Adrenal gland (tissue), 5 donors: ENCODE data around the gene C1QBP.

ENCODE experiments used
- POLR2A ChIP-seq, 2 donors: fragments of 450-650 bp; IDR thresholded peaks; one replicate each; pipeline ENCODE4 v1.6.1; 2017; ENCODE audit warnings: antibody characterized with exemption in 2 of 2, mild to moderate bottlenecking in 2 of 2, moderate library complexity in 1 of 2
- TF ChIP-seq, protein P1 (sequence below), 6 experiments: fragments of 450-650 bp in 4 of 6; fragments of 200-600 bp in 2 of 6; sonication (generic) in 1 of 6; IDR thresholded peaks; 1 replicate in 5 of 6; 2 replicates in 1 of 6; pipeline versions ENCODE4 v1.5.1 to v1.8.0; 2016 to 2021; ENCODE audit warnings: antibody characterized with exemption in 6 of 6, mild to moderate bottlenecking in 2 of 6, moderate library complexity in 1 of 6
- donor health status: DM: no; HTN: no; CAD: no.

- no peak for TF ChIP-seq POLR2A (IDR thresholded peaks at IDR 0.05)
- TF ChIP-seq, protein P1, sequence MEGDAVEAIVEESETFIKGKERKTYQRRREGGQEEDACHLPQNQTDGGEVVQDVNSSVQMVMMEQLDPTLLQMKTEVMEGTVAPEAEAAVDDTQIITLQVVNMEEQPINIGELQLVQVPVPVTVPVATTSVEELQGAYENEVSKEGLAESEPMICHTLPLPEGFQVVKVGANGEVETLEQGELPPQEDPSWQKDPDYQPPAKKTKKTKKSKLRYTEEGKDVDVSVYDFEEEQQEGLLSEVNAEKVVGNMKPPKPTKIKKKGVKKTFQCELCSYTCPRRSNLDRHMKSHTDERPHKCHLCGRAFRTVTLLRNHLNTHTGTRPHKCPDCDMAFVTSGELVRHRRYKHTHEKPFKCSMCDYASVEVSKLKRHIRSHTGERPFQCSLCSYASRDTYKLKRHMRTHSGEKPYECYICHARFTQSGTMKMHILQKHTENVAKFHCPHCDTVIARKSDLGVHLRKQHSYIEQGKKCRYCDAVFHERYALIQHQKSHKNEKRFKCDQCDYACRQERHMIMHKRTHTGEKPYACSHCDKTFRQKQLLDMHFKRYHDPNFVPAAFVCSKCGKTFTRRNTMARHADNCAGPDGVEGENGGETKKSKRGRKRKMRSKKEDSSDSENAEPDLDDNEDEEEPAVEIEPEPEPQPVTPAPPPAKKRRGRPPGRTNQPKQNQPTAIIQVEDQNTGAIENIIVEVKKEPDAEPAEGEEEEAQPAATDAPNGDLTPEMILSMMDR (IDR thresholded peaks at IDR 0.05) = no peak
Measured at GRCh38 chr17:5405400-5405799, 33.6 kb downstream of the C1QBP start.
